ENCODE results near the gene EFCAB6.

DNA sequence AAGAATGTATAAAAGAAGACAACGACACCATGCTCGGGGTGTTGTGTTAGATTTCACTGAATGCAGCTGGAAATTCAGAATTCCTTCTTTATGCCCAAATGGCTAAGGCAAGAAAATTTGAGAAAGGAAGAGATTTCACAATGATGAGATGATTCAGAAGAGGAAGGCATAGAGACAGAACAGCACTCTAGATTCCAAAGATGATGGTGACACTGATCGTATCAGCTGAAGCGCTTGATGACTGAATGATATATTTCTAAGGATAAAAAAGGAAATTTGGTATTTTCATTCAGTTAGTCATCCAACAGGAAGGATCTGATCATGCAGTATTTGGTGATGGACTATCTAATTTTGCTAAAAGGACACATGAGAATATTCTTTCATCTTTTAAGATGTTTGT lies 189.2 kb downstream of the EFCAB6 start:
- TF ChIP-seq POLR2A (IDR thresholded peaks at IDR 0.05) (no peak), CTCF (IDR thresholded peaks at IDR 0.05) (no peak)
